H4 (cell line): ENCODE results near the gene BTNL9. TPM values are rescaled to one million over a fixed set of nuclear protein-coding genes. Genes with fewer than 3 reads are reported as not detected.
"Not testable (repeated sequence)": the region's sequence is repeated elsewhere in the genome, so short reads cannot be mapped to it uniquely, and the experiment has no call there.

Experiments used
- DNase-seq: peaks from one replicate; pipeline ENCODE4 v3.0.0-alpha.2; 2015; ENCODE audit warnings: low spot score
- total RNA-seq: library from RNA; depleted of rRNA; stranded (reverse); fragments of >200 nt; shearing (Covaris generic); gene quantifications from 2 replicates; pipeline ENCODE4 v1.2.3, GENCODE V29; 2014

The BTNL9 gene
- total RNA-seq, 1 experiment from 2014 or later = 0.15 TPM

DNA sequence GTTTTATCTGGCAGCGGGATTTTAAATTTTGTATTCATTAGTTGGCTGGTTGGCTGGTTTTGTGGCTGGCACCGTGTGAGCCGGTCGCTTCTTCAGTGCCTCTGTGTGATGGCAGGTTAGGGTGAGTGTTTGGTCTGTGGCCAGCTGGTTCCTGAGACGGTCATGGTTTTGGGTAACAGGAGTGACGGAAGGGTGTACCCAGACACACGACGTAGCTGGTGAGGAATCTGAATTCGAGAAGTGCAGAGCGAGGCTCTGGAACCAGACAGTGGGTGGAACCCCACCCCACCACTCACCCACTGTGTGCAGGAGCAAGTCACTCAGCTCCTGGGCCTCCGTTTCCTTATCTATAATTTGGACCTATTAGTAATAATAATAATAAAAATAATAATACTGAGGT is 2.7 kb downstream of the BTNL9 start:
- DNase-seq = no peak

DNA sequence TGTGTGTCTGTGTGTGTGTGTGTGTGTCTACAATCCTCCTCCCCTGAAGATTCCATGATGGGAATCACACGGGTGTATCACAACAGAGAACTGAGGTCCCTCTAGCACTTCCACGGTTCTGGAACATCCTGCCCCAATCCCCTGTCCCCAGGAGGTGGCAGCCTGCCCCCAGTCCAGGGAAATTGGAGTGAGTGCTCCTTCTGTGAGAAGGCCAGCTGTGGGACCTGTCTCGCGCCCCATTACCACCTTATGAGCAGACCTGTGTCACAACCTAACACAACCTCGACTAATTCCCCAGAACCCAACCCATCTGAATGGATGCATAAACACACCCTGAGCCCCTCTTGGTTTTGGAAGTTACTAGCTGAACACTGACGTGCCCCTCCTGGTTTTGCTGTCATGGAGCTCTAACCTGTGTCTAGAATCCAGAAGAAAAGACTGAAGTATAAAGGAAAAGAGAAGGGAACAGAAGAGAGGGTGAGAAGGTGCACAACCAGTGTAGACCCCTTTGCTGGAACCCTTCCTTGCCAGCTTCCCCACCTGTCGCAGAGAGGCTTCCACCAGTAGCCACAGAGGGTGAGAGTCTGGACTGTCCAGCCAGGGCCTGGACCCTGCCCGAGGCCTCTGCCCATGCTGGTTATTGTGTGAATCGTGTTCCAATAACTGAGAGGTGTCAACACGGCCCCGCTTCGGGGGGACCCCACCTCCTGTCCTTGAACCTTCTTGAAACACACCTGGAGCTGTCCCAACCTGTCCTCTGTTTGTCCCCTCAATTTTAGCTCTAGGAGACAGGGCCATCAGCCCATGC is 3.4 kb downstream of the BTNL9 start:
- no peak for DNase-seq

- no peak for DNase-seq
Observed at GRCh38 chr5:181044093-181044599, 4.1 kb downstream of the BTNL9 start.

DNA sequence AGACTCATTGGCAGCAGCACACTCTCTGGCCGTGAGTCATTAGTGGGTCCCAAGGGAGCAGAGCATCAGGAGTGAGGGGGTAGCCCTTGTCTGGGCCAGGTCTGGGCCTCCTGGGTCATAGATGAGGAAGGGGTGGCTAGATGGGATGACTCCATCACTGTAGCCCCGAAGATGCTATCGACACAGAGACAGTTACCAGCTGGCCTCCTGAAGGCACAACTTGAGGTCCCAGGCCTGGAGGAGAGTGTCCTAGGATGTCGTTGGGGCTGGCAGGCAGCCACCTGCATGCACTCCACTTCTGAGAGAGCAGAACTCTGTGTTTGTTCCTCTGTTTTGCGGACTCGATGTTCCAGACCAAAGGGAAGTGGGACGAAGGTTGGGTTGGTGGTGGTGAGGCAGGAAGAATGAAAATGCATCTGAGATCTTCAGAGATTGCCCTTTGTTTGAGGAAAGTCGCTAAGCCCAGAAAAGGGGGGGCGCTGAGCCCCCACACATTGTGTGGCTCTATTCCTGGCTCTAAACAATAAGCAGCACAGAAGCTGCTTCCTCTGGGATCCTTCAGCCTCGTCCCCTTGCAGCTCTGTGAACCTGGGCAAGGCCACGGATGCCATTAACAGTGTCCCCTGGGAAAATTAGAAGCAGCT is 4.7 kb downstream of the BTNL9 start:
- no peak for DNase-seq

- no peak for DNase-seq
Observed at GRCh38 chr5:181045316-181045715, 5.2 kb downstream of the BTNL9 start.

DNA sequence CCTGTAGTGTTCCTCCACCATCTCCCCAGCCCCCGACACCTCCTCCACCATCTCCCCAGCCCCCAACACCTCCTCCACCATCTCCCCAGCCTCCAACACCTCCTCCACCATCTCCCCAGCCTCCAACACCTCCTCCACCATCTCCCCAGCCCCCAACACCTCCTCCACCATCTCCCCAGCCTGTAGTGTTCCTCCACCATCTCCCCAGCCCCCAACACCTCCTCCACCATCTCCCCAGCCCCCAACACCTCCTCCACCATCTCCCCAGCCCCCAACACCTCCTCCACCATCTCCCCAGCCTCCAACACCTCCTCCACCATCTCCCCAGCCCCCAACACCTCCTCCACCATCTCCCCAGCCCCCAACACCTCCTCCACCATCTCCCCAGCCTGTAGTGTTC is 5.8 kb downstream of the BTNL9 start:
- DNase-seq = not testable (repeated sequence)

GRCh38 chr5:181047288-181047687 is 7.2 kb downstream of the BTNL9 start:
- DNase-seq = no peak

DNA sequence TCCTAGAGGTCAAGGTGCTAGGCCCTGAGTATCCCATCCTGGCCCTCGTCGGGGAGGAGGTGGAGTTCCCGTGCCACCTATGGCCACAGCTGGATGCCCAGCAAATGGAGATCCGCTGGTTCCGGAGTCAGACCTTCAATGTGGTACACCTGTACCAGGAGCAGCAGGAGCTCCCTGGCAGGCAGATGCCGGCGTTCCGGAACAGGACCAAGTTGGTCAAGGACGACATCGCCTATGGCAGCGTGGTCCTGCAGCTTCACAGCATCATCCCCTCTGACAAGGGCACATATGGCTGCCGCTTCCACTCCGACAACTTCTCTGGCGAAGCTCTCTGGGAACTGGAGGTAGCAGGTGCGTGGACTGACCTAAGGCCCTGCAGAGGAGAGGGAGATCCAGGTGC is 7.9 kb downstream of the BTNL9 start:
- DNase-seq = no peak

DNA sequence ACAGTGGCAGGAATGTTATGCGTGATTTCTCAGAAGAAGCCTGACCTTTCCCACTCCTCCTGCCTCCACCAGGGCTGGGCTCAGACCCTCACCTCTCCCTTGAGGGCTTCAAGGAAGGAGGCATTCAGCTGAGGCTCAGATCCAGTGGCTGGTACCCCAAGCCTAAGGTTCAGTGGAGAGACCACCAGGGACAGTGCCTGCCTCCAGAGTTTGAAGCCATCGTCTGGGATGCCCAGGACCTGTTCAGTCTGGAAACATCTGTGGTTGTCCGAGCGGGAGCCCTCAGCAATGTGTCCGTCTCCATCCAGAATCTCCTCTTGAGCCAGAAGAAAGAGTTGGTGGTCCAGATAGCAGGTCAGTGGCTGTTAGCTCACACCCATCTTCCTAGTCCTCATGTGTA is 9.9 kb downstream of the BTNL9 start:
- no peak for DNase-seq

DNA sequence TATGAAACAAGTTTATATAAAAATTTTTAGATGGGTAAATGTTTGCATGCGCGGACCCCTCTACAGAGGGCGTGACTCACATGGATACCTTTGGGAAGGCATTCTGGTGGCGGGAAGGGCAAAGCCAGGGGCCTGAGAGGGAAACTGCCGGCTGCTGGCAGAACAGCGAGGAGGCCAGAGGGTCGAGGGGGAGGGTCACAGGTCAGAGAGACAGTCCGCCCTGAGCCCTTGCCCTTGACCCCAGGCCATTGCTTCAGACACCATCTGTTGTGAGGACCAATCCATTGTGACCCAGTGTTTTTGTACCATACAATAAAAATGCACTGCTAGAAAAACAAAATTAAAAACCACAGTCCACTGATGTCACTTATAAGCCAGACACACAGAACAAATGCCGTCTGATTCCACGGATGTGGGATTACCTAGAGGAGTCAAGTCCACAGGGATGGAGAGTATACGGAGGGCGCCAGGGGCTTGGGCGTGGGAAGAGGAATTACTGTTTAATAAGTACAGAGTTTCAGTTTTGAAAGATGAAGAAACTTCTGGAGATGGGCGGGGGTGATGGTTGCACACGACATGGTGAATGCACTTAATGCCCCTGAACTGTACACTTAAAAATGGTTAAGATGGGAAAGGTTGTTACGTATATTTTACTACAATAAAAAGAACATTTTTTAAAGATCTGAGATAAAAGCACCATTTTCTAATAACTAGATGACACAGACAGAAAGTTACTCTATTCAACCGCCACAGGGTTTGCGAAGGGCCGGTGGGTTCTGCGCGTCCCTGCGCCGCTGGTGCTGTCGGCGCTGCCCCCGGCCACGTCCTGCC is 12.0 kb downstream of the BTNL9 start:
- DNase-seq = no peak

GRCh38 chr5:181052672-181053487 is 12.8 kb downstream of the BTNL9 start:
- DNase-seq = no peak

- no peak for DNase-seq
Observed at GRCh38 chr5:181053488-181054121, 13.5 kb downstream of the BTNL9 start.

- no peak for DNase-seq
Observed at GRCh38 chr5:181054138-181054537, 14.1 kb downstream of the BTNL9 start.

DNA sequence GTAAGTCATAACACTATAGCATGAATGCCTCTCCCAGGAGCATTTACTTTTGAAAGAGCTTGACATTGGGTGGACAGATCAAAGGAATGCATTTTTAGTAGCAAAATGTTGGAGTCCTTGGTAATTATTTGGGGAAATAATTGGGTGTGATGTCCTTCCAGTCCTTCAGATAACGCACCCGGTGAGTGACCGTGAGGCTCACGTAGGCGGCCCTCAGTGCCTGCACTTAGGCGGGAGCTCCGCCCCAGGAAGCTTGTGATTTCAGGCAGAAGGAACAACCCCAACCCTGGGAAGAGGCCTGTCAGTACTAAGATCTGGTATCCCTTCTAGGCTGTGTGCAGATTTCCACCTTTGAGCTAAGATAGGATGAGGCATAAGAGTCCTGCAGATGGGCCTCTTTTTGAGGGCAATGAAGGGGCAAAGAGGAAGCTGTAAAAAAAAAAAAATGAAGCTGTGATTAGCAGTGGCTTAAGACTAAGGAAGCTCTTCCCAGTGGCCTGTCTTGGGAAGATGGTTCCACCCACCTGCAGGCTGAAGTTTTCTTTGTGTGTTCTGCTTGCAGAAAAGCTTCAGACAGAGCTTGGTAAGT is 14.9 kb downstream of the BTNL9 start:
- DNase-seq = no peak

DNA sequence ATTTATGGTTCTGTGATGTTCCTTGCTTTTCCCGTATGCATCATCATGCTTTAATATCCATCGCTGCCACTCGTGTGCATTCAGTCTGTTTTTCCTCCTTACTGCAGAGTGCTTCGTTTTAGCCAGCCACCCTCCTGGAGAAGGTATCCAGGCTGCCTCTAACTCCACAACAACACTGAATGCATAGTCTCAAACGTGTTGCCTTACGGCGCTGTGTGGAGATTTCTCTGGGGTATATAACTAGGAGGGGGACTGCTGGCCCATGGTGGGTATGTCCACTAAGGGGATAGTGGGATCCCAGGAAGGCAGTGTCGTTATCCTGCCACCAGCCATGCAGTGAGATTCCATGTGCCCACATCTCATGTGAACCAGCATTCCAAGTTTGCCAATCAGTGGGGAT is 16.4 kb downstream of the BTNL9 start:
- DNase-seq = no peak

- DNase-seq = no peak
Observed at GRCh38 chr5:181058321-181058720, 18.3 kb downstream of the BTNL9 start.

- no peak for DNase-seq
Observed at GRCh38 chr5:181058786-181059296, 18.8 kb downstream of the BTNL9 start.

DNA sequence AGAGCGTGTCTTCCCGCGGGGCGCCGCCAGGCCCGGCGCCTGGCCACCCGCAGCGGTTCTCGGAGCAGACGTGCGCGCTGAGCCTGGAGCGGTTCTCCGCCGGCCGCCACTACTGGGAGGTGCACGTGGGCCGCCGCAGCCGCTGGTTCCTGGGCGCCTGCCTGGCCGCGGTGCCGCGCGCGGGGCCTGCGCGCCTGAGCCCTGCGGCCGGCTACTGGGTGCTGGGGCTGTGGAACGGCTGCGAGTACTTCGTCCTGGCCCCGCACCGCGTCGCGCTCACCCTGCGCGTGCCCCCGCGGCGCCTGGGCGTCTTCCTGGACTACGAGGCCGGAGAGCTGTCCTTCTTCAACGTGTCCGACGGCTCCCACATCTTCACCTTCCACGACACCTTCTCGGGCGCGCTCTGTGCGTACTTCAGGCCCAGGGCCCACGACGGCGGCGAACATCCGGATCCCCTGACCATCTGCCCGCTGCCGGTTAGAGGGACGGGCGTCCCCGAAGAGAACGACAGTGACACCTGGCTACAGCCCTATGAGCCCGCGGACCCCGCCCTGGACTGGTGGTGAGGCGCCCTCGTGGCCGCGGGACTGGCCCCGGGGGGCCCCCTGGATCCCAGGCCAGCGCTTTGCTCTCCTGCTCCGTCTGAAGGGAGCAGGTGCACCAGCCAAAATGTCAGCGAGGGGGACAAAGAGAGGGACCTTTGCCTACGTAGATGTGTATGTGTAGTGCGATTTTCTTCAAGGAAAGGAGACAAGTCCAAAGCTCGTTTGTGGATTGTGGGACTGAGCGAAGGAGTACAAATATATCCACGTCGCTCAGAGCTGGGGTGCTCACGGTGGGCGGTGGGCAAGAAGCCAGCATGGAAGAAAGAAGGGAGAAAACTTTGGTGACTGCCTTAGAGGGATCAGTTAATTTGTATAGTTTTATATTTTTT is 19.5 kb downstream of the BTNL9 start:
- no peak for DNase-seq

DNA sequence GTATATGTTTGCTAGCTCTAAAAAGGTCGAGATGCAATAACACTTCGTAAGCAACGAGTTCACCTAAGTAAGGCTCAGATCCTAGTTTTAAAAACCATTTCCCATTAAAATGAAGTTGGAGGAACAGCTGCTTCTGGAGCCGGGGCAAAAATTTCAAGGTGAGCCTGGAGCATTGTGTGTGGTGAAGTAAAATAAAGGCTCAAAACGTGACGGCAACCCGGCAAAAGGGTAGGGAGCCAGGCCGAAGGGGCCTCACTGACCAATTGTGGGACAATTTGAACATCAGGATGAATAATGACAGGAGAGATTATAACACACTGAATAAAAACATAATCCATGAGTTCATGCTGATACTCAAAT is 20.1 kb downstream of the BTNL9 start:
- DNase-seq = no peak
